GM19463 (cell line): ENCODE results near the gene NTN4.
"Not testable (repeated sequence)": the region's sequence is repeated elsewhere in the genome, so short reads cannot be mapped to it uniquely, and the experiment has no call there.

Source experiments
- ATAC-seq: cut with Tn5 transposase; IDR thresholded peaks from one replicate; pipeline ENCODE4 v1.9.1; 2021; ENCODE audit warnings: mild to moderate bottlenecking, moderate library complexity; ENCODE audit not compliant: unreplicated experiment

NTN4 gene

GRCh38 chr12:95796982-95797289 lies 6.4 kb upstream of the NTN4 start:
- ATAC-seq, result no peak

DNA sequence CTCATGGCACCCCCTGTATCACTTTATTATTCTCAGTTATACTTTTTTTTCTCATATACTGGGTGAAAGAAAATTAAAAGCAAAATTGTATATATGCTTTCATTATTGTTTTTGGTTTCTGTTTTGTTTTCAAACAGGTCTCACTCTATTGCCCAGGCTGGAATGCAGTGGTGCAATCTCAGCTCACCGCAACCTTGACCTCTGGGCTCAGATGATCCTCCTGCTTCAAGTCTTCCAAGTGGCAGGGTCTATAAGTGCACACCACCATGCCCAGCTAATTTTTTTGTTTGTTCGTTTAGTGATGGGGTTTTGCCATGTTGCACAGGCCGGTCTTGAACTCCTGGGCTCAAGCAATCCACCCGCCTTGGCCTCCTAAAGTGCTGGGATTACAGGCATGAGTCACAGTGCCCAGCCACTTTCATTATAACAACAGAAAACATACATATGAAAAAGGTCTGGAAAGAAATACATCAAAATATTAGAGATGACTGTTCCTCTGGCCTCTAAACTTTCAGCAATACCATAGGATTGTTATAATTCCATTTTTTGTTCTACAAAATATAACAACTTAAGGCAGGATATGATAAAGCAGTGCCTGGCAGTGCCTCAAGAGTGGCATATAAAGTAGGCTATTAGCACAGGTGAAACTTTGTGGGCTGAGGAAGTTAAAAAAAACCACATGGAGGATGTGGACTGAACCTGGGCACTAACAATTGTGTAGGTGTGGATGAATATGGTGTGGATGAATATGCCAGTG lies 5.8 kb upstream of the NTN4 start:
- ATAC-seq, result no peak

- ATAC-seq, result no peak
Measured at GRCh38 chr12:95790917-95791849, 619 bp upstream of the NTN4 start.

DNA sequence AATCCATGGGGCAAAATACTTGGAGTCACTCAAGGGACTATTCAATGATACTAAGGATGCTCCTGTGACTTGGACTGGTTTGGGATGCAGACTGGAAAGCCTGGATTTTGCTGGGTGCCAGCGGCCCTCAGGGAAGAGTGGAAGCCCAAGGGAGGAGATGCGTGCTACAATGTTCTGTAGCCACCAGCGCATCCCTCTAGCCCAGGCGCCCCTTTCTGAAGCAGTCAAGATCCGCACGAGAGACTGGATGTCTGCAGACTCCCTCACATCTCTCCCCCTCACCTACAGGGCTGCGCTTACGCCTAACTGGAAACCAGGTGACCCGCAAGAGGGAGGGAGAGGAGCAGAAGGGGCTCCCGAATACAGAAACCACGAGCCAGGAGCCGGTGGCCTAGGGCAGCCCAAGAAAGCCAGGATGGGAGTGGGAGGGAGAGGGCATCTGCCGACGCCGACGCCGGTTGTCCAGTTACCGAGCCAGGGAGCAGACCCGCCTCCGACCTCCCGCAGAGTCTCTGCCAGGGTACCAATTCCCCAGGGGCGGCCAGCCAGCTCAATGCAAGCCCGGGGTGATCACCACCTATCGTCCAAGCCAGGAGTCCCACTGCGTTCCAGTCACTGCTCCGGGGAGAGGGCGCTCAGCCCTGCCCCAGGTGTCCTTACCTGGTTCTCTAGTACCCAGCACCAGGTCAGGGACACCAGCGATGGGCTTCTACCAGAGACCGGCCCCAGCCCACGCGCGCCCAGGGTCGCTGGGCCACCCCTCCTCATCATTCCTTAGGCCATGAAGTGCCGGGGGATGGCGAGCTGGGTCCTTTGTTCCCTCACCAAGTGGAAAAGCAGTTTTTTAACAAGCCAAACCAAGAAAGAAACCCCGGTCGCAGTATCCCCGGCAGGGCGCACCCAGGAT lies 1.2 kb downstream of the NTN4 start:
- no peak for ATAC-seq

GRCh38 chr12:95788637-95789036 lies 1.9 kb downstream of the NTN4 start:
- no peak for ATAC-seq

- no peak for ATAC-seq
Measured at GRCh38 chr12:95787274-95787818, 3.2 kb downstream of the NTN4 start.

DNA sequence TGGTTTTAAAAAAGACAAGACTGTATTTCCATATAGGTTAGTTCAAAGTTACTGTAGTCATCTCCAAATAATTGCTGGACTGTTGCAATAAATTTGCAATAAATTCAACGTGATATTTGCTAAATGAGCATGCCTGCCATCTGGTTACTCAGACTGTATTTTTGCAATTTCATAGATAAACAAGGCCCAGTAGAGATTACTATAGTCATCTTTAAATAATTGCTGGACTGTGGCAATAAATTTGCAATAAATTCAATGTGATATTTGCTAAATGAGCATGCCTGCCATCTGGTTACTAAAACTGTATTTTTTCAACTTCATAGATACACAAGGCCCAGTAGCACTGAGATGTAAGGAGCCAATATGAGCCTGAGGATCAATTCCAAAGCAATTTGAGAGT lies 5.6 kb downstream of the NTN4 start:
- ATAC-seq, result no peak

- no peak for ATAC-seq
Measured at GRCh38 chr12:95784286-95784685, 6.3 kb downstream of the NTN4 start.

- not testable (repeated sequence) for ATAC-seq
Measured at GRCh38 chr12:95775466-95775865, 15.1 kb downstream of the NTN4 start.

- no peak for ATAC-seq
Measured at GRCh38 chr12:95774311-95775045, 16.1 kb downstream of the NTN4 start.

GRCh38 chr12:95773320-95773719 lies 17.2 kb downstream of the NTN4 start:
- no peak for ATAC-seq

DNA sequence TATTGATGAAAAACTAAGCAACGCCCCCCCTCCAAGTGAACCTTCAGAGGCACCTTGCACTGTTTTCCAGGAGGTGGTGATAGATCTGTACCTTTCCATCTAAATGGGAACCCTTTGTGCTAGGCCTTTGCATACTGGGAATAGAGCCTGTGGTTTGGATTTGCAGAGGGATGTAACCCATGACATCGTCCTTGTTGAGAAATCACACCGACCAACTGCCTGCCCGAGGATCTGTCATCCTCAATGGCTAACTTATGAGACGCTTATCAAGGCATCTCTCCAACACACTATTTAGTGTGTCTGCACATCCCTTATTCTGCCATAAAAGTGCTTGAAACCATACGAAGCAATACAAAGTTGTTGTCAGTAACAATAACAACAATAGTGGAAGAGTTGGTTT lies 22.9 kb downstream of the NTN4 start:
- ATAC-seq, result no peak

GRCh38 chr12:95766356-95767019 lies 24.1 kb downstream of the NTN4 start:
- ATAC-seq, result no peak

DNA sequence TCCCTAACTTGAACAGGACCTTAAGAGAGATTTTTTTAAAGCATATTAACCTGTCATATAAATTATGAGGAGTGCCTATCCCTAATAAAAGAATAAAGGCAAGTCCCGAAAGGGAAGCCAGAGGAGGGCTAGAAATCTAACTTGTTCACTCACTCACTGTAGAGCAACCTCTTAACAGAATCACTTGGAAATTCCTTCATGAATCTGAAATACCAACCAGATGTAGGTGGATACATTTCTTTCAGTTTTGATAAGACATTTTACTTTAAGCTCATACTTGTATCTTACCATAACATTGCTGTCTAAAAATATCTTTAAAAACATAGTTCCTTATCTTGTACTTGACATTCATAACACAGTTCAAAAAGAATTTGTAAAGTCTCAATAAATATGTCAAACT lies 25.7 kb downstream of the NTN4 start:
- ATAC-seq, result no peak

- ATAC-seq, result no peak
Measured at GRCh38 chr12:95763809-95764253, 26.7 kb downstream of the NTN4 start.

DNA sequence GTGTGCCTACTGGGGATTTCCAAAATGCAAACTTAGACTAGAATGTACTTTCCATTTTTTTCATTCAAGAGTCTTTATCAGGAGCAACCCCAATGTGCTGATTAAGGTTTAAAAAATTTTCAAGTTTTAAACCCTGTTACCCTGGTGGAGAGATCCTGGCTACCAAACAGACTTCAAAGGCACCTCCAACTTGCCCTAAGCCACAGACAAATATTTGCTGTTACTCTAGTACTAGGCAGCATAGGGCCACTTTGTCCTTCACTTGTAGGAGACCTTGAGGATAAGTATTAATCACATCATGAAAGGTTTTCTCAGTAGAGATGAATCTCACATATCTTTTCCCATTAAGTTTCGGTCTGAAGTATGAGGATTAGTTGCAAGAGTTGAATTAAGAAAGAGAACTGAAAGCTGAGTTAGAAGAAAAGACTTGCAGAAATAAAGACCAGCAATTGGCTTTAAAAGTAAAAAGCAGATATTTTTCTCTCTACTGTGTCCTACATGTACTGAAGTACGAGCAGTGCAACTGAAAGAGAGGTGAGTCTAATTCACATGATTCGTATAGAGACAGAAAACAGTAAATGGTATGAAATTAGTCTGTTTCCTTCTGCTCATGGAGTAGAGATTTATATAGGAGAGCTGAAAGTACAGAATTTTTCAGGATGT lies 28.3 kb downstream of the NTN4 start:
- no peak for ATAC-seq

GRCh38 chr12:95760371-95760770 lies 30.2 kb downstream of the NTN4 start:
- no peak for ATAC-seq

GRCh38 chr12:95759718-95760117 lies 30.8 kb downstream of the NTN4 start:
- ATAC-seq, result no peak

- ATAC-seq, result no peak
Measured at GRCh38 chr12:95759039-95759438, 31.5 kb downstream of the NTN4 start.
